ENCODE results near the gene MYO1C.

DNA sequence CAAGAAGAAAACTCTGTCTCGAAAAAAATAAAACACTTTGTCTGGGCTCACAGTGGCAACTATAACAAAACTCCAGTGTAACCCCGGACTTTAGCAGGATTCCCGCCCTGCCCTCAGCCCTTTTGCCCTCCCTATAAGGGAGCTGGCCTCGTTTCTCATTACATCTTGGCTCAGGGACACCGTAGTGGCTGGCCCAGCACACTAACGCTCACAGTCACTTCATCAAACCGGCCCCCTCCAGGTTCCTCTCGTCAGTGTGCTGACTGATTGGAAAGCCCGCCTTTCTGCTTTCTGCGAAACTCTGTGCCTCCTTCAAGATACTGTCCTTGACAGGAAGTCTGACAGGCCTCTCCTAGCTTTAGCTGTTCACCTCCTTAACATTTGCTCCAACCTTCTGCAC, 11.2 kb upstream of the MYO1C start:
- TF ChIP-seq, protein P1, sequence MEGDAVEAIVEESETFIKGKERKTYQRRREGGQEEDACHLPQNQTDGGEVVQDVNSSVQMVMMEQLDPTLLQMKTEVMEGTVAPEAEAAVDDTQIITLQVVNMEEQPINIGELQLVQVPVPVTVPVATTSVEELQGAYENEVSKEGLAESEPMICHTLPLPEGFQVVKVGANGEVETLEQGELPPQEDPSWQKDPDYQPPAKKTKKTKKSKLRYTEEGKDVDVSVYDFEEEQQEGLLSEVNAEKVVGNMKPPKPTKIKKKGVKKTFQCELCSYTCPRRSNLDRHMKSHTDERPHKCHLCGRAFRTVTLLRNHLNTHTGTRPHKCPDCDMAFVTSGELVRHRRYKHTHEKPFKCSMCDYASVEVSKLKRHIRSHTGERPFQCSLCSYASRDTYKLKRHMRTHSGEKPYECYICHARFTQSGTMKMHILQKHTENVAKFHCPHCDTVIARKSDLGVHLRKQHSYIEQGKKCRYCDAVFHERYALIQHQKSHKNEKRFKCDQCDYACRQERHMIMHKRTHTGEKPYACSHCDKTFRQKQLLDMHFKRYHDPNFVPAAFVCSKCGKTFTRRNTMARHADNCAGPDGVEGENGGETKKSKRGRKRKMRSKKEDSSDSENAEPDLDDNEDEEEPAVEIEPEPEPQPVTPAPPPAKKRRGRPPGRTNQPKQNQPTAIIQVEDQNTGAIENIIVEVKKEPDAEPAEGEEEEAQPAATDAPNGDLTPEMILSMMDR (IDR thresholded peaks at IDR 0.05 in 8 of 11, conservative IDR thresholded peaks at IDR 0.05 in 3 of 11): no peak
- no peak for TF ChIP-seq POLR2A (IDR thresholded peaks at IDR 0.05)

Data from spleen (tissue), 7 donors.